Breast epithelium (tissue), 4 donors: ENCODE results near the gene IRF6. TPM values are rescaled to one million over a fixed set of nuclear protein-coding genes. Genes with fewer than 3 reads are reported as not detected.

ENCODE experiments used
- DNase-seq, 2 donors: peaks; one replicate each; pipeline ENCODE4 v3.0.0-alpha.2; 2019; ENCODE audit warnings: low spot score in 2 of 2
- H3K27ac ChIP-seq, 2 donors: fragments of 200-600 bp; sonication (generic) in 1 of 2; one replicate each; pipeline ENCODE4 v1.5.1; 2016 to 2019; ENCODE audit warnings: mild to moderate bottlenecking in 1 of 2
- H3K27me3 ChIP-seq, 2 donors: fragments of 200-600 bp; sonication (generic) in 1 of 2; one replicate each; pipeline versions ENCODE4 v1.5.1 to v1.6.0; 2017 to 2019; ENCODE audit warnings: control low read depth in 1 of 2, mild to moderate bottlenecking in 1 of 2
- H3K36me3 ChIP-seq: fragments of 200-600 bp; one replicate; pipeline ENCODE4 v1.5.1; 2019
- H3K4me1 ChIP-seq, 2 donors: fragments of 200-600 bp; sonication (generic); one replicate each; pipeline ENCODE4 v1.5.1; 2016 to 2019; ENCODE audit warnings: control low read depth in 1 of 2
- H3K4me3 ChIP-seq, 3 donors: fragments of 200-600 bp; sonication (generic); 1 replicate in 2 of 3; 2 replicates in 1 of 3; pipeline ENCODE4 v1.5.1; 2016 to 2019; ENCODE audit warnings: mild to moderate bottlenecking in 3 of 3, moderate library complexity in 2 of 3
- H3K9me3 ChIP-seq, 2 donors: fragments of 200-600 bp; sonication (generic) in 1 of 2; one replicate each; pipeline ENCODE4 v1.5.1; 2016 to 2019; ENCODE audit warnings: control low read depth in 1 of 2
- POLR2A ChIP-seq: fragments of 450-650 bp; IDR thresholded peaks from one replicate; pipeline ENCODE4 v1.6.1; 2016; ENCODE audit warnings: antibody characterized with exemption, mild to moderate bottlenecking, moderate library complexity
- POLR2AphosphoS5 ChIP-seq, 3 donors: sonication (generic); formaldehyde crosslinking; IDR thresholded peaks; one replicate each; pipeline ENCODE4 v1.6.1; 2017; ENCODE audit warnings: antibody characterized with exemption in 3 of 3
- intact Hi-C: fragments of 100-400 bp; cut with DNase I; formaldehyde crosslinking; loops from one replicate; pipeline ENCODE4 v1.15.1; 2023; ENCODE audit warnings: low total_unique reads
- total RNA-seq, 3 donors: library from RNA; depleted of rRNA; stranded (reverse); fragments of >200 nt; gene quantifications; one replicate each; pipeline ENCODE4 v1.1.0, GENCODE V29; 2016
- TF ChIP-seq, protein P1 (sequence below), 3 donors: fragments of 450-650 bp; IDR thresholded peaks; one replicate each; pipeline ENCODE4 v1.5.1; 2016 to 2017; ENCODE audit warnings: antibody characterized with exemption in 3 of 3, mild to moderate bottlenecking in 3 of 3, moderate library complexity in 3 of 3

IRF6 gene
- total RNA-seq, 3 donors from 2014 or later, result 1.9 to 81.8 (median 42.9) TPM

DNA sequence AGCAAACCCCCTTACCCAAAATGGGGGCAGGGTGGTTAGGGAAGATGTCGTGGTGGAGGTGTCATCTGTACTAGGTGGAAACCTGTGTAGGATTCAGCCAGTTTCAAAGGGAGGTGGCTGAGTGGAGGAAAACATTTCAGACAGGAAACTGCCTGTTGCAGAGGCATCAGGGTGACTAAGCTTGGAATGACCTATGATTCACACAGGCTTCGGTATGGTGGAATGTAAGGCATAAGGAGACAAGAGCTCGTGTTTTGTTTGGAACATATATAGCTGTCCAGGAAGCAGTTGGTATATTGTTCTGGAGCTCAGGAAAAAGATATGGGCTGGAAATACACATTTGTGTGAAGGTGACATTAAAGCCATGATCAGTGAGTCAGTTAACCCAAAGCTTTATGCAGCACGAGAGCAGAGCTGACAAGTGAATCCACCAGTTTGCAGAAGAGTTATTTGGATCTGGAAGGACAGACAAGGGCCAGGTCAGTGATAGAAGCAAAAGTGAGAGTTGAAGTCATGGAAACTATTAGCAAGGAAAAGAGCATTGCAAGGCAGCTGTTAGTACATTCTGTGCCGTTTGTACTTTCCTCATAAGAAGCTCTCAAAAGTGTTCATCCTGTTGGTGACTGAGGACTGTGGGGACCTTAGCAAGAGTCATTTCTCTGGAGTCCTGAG lies 34.1 kb upstream of the IRF6 start:
- Histone ChIP-seq H3K36me3 (peaks cover 6% of the 10 kb centered on the region), H3K27ac (no peak overlapping the region), H3K9me3 (no peaks in the 10 kb centered on the region), H3K27me3 (no peaks in the 10 kb centered on the region), H3K4me1 (no peaks in the 10 kb centered on the region), H3K4me3 (no peak overlapping the region)
- TF ChIP-seq, protein P1, sequence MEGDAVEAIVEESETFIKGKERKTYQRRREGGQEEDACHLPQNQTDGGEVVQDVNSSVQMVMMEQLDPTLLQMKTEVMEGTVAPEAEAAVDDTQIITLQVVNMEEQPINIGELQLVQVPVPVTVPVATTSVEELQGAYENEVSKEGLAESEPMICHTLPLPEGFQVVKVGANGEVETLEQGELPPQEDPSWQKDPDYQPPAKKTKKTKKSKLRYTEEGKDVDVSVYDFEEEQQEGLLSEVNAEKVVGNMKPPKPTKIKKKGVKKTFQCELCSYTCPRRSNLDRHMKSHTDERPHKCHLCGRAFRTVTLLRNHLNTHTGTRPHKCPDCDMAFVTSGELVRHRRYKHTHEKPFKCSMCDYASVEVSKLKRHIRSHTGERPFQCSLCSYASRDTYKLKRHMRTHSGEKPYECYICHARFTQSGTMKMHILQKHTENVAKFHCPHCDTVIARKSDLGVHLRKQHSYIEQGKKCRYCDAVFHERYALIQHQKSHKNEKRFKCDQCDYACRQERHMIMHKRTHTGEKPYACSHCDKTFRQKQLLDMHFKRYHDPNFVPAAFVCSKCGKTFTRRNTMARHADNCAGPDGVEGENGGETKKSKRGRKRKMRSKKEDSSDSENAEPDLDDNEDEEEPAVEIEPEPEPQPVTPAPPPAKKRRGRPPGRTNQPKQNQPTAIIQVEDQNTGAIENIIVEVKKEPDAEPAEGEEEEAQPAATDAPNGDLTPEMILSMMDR (IDR thresholded peaks at IDR 0.05), result no peak
- no peak for TF ChIP-seq POLR2AphosphoS5 (IDR thresholded peaks at IDR 0.05)
- no peak for TF ChIP-seq POLR2A
- intact Hi-C loops, result no loop called here
- DNase-seq, result no peak

DNA sequence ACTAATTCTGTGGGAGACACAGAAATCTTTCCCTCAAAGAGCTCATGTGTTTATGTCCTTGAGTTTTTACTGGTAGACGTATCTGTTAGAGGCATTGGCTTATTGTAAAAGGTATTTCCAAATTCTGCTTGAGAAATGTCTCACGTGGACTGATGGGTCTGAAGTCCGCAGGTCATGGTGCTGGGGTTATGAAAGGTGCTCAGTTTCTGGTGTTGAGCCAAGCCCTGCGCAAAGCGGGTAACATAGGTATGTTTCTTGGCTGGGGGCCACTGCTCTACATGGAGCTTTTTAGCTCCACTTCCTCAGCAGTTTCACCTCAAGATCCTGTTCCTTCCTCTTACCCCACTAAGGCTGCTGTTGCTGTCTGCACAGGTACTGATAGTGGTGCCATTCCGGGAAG lies 32.6 kb upstream of the IRF6 start:
- TF ChIP-seq POLR2AphosphoS5 (IDR thresholded peaks at IDR 0.05), result no peak
- TF ChIP-seq, protein P1 (IDR thresholded peaks at IDR 0.05), result no peak
- TF ChIP-seq POLR2A, result no peak
- Histone ChIP-seq H3K27ac (no peak overlapping the region), H3K4me3 (no peak overlapping the region), H3K9me3 (no peaks in the 10 kb centered on the region), H3K36me3 (peaks cover 4% of the 10 kb centered on the region), H3K4me1 (no peaks in the 10 kb centered on the region), H3K27me3 (no peaks in the 10 kb centered on the region)
- DNase-seq, result no peak
- intact Hi-C loops, result no loop called here

DNA sequence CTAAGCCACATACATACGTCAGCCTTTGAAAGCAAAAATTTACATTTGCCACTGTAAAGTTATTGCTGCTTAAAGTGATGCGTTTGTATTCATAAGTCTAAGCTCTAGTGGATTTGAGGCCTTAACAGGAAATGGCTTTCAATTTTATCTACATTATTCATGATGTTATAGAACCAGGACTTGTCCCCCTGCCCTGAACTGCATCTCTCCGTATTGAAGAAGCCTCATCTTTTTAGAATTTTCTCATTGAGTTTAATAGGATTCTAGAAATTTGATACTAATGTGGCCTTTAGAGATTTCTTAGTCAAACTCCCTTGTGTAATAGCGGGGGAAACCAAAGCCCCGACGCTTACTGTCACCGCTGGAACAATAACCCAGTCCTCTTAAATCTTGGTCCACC lies 31.7 kb upstream of the IRF6 start:
- H3K4me1 ChIP-seq, result no peaks in the 10 kb centered on the region
- TF ChIP-seq POLR2A (no peak), POLR2AphosphoS5 (IDR thresholded peaks at IDR 0.05) (no peak)
- TF ChIP-seq, protein P1 (IDR thresholded peaks at IDR 0.05), result no peak
- no peak for DNase-seq
- no peak overlapping the region for H3K4me3 ChIP-seq
- H3K9me3 ChIP-seq, result no peaks in the 10 kb centered on the region
- H3K36me3 ChIP-seq, result no peaks in the 10 kb centered on the region
- H3K27me3 ChIP-seq, result no peaks in the 10 kb centered on the region
- intact Hi-C loops, result no loop called here
- H3K27ac ChIP-seq, result no peak overlapping the region

DNA sequence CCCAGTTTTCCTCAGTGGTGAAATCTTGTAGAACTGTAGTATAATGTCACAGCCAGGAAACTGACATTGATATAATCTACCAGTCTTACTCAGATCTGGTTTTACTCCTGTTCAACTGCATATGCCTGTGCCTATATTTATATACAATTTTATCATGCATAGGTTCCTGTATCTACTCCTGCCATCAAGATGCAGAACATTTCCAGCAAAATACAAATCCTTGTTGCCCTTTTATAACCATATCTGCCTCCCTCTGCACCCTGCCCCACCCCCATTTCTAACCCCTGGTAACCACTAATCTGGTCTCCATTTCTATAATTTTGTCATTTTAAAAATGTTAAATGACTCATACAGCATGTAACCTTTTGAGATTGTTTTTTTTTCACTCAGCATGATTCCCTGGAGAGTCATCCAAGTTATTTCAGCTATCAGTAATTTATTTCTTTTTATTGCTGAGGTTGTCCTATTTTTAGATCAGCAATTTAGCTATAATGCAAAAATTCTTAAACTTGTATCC lies 29.9 kb upstream of the IRF6 start:
- no peak for TF ChIP-seq POLR2A
- TF ChIP-seq POLR2AphosphoS5 (IDR thresholded peaks at IDR 0.05), result no peak
- H3K36me3 ChIP-seq, result no peaks in the 10 kb centered on the region
- intact Hi-C loops, result no loop called here

DNA sequence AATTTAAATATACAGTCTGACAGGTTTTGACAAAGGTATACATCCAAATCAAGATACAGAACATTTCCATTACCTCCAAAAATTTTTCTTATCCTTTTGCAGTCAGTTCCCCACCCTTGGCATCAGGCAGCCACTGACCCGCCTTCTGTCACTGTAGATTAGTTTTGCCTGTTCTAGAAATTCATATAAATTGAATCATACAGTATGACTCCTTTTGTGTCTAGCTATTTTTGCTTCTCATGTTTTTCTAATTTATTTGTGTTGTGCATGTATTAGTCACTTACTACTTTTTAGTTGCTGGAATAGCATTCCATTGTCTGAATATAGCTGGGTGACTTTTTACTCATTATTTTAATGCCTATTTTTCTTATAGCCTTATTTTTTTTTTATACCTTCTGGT lies 25.7 kb upstream of the IRF6 start:
- H3K27me3 ChIP-seq, result no peaks in the 10 kb centered on the region
- H3K36me3 ChIP-seq, result no peaks in the 10 kb centered on the region
- H3K9me3 ChIP-seq, result no peaks in the 10 kb centered on the region
- no peak for TF ChIP-seq POLR2AphosphoS5 (IDR thresholded peaks at IDR 0.05)
- no peak for TF ChIP-seq POLR2A
- TF ChIP-seq, protein P1 (IDR thresholded peaks at IDR 0.05), result no peak
- no peak overlapping the region for H3K27ac ChIP-seq
- H3K4me3 ChIP-seq, result no peak overlapping the region
- peaks cover 0 to 10% of the 10 kb centered on the region in 2 donors for H3K4me1 ChIP-seq
- DNase-seq, result no peak
- intact Hi-C loops, result no loop called here

More for the DNA sequence above, 29.9 kb upstream of the IRF6 start:
- H3K27ac ChIP-seq, result no peak overlapping the region
- no peaks in the 10 kb centered on the region for H3K9me3 ChIP-seq
- no peaks in the 10 kb centered on the region for H3K4me1 ChIP-seq
- DNase-seq, result no peak
- no peak overlapping the region for H3K4me3 ChIP-seq
- H3K27me3 ChIP-seq, result no peaks in the 10 kb centered on the region
